GM19239 (cell line): ENCODE data around the gene MAP2K3.
"Not testable (repeated sequence)": the region's sequence is repeated elsewhere in the genome, so short reads cannot be mapped to it uniquely, and the experiment has no call there.

Source experiments
- DNase-seq: peaks from one replicate; pipeline ENCODE4 v3.0.0; 2011; ENCODE audit warnings: low spot score; ENCODE audit not compliant: insufficient read length
- FAIRE-seq: peaks from 2 replicates; lab custom pipeline; 2011; peaks lifted over from hg19 to GRCh38; lab: Jason Lieb, UNC

Gene MAP2K3

GRCh38 chr17:21305431-21306180, 21.1 kb downstream of the MAP2K3 start:
- not testable (repeated sequence) for DNase-seq, FAIRE-seq

- not testable (repeated sequence) for FAIRE-seq
These were observed 22.2 kb downstream of the MAP2K3 start for GRCh38 chr17:21306611-21307272.

GRCh38 chr17:21307273-21307625, 22.7 kb downstream of the MAP2K3 start:
- DNase-seq, FAIRE-seq: not testable (repeated sequence)

More at GRCh38 chr17:21306611-21307272, 22.2 kb downstream of the MAP2K3 start:
- DNase-seq = not testable (repeated sequence)

GRCh38 chr17:21308931-21309381, 24.4 kb downstream of the MAP2K3 start:
- not testable (repeated sequence) for FAIRE-seq, DNase-seq

- DNase-seq = not testable (repeated sequence)
These were observed 25.7 kb downstream of the MAP2K3 start for GRCh38 chr17:21310061-21310765.

GRCh38 chr17:21310766-21311602, 26.5 kb downstream of the MAP2K3 start:
- not testable (repeated sequence) for DNase-seq, FAIRE-seq

More at GRCh38 chr17:21310061-21310765, 25.7 kb downstream of the MAP2K3 start:
- not testable (repeated sequence) for FAIRE-seq

- FAIRE-seq = no peak
- DNase-seq = no peak
These were observed 28.8 kb downstream of the MAP2K3 start for GRCh38 chr17:21313320-21313719.

- FAIRE-seq, DNase-seq: not testable (repeated sequence)
These were observed 29.2 kb downstream of the MAP2K3 start for GRCh38 chr17:21313761-21314160.

GRCh38 chr17:21314261-21314664, 29.8 kb downstream of the MAP2K3 start:
- not testable (repeated sequence) for DNase-seq, FAIRE-seq

GRCh38 chr17:21314701-21315111, 30.2 kb downstream of the MAP2K3 start:
- not testable (repeated sequence) for FAIRE-seq, DNase-seq

- FAIRE-seq, DNase-seq: not testable (repeated sequence)
These were observed 30.9 kb downstream of the MAP2K3 start for GRCh38 chr17:21315246-21316000.

- peak; percentile 63 for FAIRE-seq
- DNase-seq = not testable (repeated sequence)
These were observed 31.8 kb downstream of the MAP2K3 start for GRCh38 chr17:21316212-21316886.

GRCh38 chr17:21316887-21317500, 32.5 kb downstream of the MAP2K3 start:
- DNase-seq, FAIRE-seq: not testable (repeated sequence)

- FAIRE-seq, DNase-seq: not testable (repeated sequence)
These were observed 33.3 kb downstream of the MAP2K3 start for GRCh38 chr17:21317821-21318220.

GRCh38 chr17:21318439-21318838, 33.9 kb downstream of the MAP2K3 start:
- FAIRE-seq (no peak), DNase-seq (no peak)

- not testable (repeated sequence) for FAIRE-seq, DNase-seq
These were observed 34.3 kb downstream of the MAP2K3 start for GRCh38 chr17:21318856-21319255.

GRCh38 chr17:21319256-21319655, 34.7 kb downstream of the MAP2K3 start:
- FAIRE-seq, DNase-seq: not testable (repeated sequence)
